GM19395 (cell line): ENCODE measurements around the gene TMEM235.
A peak's percentile ranks its signal among the peaks of the same experiment; 100 is the strongest.

Source experiments
- ATAC-seq: cut with Tn5 transposase; IDR thresholded peaks from one replicate; pipeline ENCODE4 v1.9.1; 2021; ENCODE audit warnings: mild to moderate bottlenecking, moderate library complexity; ENCODE audit not compliant: unreplicated experiment

TMEM235 gene

GRCh38 chr17:78230996-78231935 lies at the start of gene TMEM235:
TMEM235 (plus strand) TSS chr17:78231631; CDS start chr17:78232024, 393 bp downstream.
- no peak for ATAC-seq

GRCh38 chr17:78182504-78182903 lies 48.9 kb upstream of the TMEM235 start:
- ATAC-seq = no peak

- ATAC-seq = no peak
These were observed 47.5 kb upstream of the TMEM235 start for GRCh38 chr17:78183916-78184315.

- no peak for ATAC-seq
These were observed 47.1 kb upstream of the TMEM235 start for GRCh38 chr17:78184351-78184750.

- no peak for ATAC-seq
These were observed 46.6 kb upstream of the TMEM235 start for GRCh38 chr17:78184868-78185267.

- no peak for ATAC-seq
These were observed 45.3 kb upstream of the TMEM235 start for GRCh38 chr17:78185981-78186691.

GRCh38 chr17:78186692-78187595 lies 44.5 kb upstream of the TMEM235 start, which contains the start of the genes AFMID and TK1:
AFMID (plus strand) TSS chr17:78187362; CDS start chr17:78187371, 9 bp downstream.
TK1 (minus strand) TSS chr17:78187052; CDS start chr17:78186994, 58 bp downstream.
- ATAC-seq = peak; percentile 90

GRCh38 chr17:78196716-78197115 lies 34.7 kb upstream of the TMEM235 start:
- ATAC-seq = no peak

GRCh38 chr17:78197147-78197832 lies 34.1 kb upstream of the TMEM235 start:
- ATAC-seq = no peak

- ATAC-seq = no peak
These were observed 31.0 kb upstream of the TMEM235 start for GRCh38 chr17:78200451-78200850.

- ATAC-seq = no peak
These were observed 28.8 kb upstream of the TMEM235 start for GRCh38 chr17:78202666-78203065.

GRCh38 chr17:78204387-78205123 lies 26.9 kb upstream of the TMEM235 start:
- ATAC-seq = no peak

GRCh38 chr17:78205124-78205775 lies 26.2 kb upstream of the TMEM235 start:
- no peak for ATAC-seq

GRCh38 chr17:78206298-78206697 lies 25.1 kb upstream of the TMEM235 start:
- ATAC-seq = no peak

GRCh38 chr17:78208486-78208885 lies 22.9 kb upstream of the TMEM235 start:
- no peak for ATAC-seq

- ATAC-seq = no peak
These were observed 21.3 kb upstream of the TMEM235 start for GRCh38 chr17:78210111-78210510.

GRCh38 chr17:78211032-78211431 lies 20.4 kb upstream of the TMEM235 start:
- no peak for ATAC-seq

GRCh38 chr17:78214016-78214705 lies 17.3 kb upstream of the TMEM235 start, which contains the start of gene BIRC5:
BIRC5 (plus strand) TSS chr17:78214253; CDS start chr17:78214317, 64 bp downstream.
- no peak for ATAC-seq
